Left cardiac atrium (tissue), 4 donors: Measurements from ENCODE around the gene DNAJB5. TPM values are rescaled to one million over a fixed set of nuclear protein-coding genes. Genes with fewer than 3 reads are reported as not detected.
A peak's percentile ranks its signal among the peaks of the same experiment; 100 is the strongest.
"Not testable (repeated sequence)": the region's sequence is repeated elsewhere in the genome, so short reads cannot be mapped to it uniquely, and the experiment has no call there.

Source experiments
- ATAC-seq, 2 donors: fragments of 200-7000 bp; cut with Tn5 transposase; one replicate each; pipeline ENCODE4 v1.9.1; 2020; ENCODE audit warnings: mild to moderate bottlenecking in 2 of 2, moderate library complexity in 2 of 2
- DNase-seq: peaks from one replicate; pipeline ENCODE4 v3.0.0-alpha.2; 2020
- intact Hi-C, 2 donors: fragments of 100-400 bp; cut with DNase I; formaldehyde crosslinking; loops; one replicate each; pipeline versions ENCODE4 v1.14.1 to v1.15.1; 2022 to 2023
- long read RNA-seq: library from polyadenylated mRNA; unstranded; transcript quantifications from one replicate; pipeline ENCODE4 v2.0.0, GENCODE V29; 2021
- total RNA-seq, 2 donors: library from RNA; stranded (reverse); fragmentation: NEBNext Ultra II Directional; extraction: Animal tissue kit (Norgen Biotek cat#: 25700); gene quantifications; one replicate each; pipeline ENCODE4 v1.2.1, GENCODE V29; 2021
- donor health status: DM: no; HTN: yes; CAD: no.
- donor health status: DM: no; HTN: yes; CAD: no; lungs with severe emphysema.
- donor health status: DM: yes; HTN: yes; CAD: no.
- donor health status: Dilated cardiomyopathy.

DNAJB5 gene
- 10 to 100 TPM; 31.2 to 67.7 TPM for total RNA-seq
- long read RNA-seq, full-length matches to known transcripts: 24 of 30 reads
- long read RNA-seq, partial matches to known transcripts: 3 of 30 reads
- long read RNA-seq, other reads (novel, unspliced or antisense): 3 of 30 reads

GRCh38 chr9:34989003-34989945 lies at the start of gene DNAJB5:
TSS of gene DNAJB5 (plus strand) at chr9:34989745. CDS start at chr9:34990631, 886 bp downstream.
- ATAC-seq: peak; percentile 85 to 87
- peak; percentile 99 for DNase-seq
- intact Hi-C loops: no loop called here

- peak in 1 of 2 donors; percentile 23 for ATAC-seq
- intact Hi-C loops, DNase-seq: not testable (repeated sequence)
Measured at GRCh38 chr9:34939989-34940388, 49.6 kb upstream of the DNAJB5 start.

DNA sequence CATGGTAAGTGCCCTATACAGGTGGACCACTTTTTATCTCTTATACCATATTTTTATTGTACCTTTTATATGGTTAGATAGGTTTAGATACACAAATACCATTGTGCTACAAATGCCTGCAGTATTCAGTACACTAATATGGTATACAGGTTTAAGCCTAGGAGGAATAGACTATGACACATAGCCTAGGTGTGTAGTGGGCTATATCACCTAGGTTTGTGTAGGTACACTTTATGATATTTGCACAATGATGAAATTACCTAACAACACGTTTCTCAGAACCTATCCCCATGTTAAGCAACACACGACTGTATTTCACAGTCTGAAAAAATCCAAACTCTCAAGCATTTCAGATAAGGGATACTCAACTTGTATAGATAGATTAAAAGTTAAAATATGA lies 41.1 kb upstream of the DNAJB5 start:
- DNase-seq: no peak
- ATAC-seq: no peak
- intact Hi-C loops: no loop called here

- no peak for ATAC-seq
- no peak for DNase-seq
- intact Hi-C loops: no loop called here
Measured at GRCh38 chr9:34954225-34954624, 35.3 kb upstream of the DNAJB5 start.

DNA sequence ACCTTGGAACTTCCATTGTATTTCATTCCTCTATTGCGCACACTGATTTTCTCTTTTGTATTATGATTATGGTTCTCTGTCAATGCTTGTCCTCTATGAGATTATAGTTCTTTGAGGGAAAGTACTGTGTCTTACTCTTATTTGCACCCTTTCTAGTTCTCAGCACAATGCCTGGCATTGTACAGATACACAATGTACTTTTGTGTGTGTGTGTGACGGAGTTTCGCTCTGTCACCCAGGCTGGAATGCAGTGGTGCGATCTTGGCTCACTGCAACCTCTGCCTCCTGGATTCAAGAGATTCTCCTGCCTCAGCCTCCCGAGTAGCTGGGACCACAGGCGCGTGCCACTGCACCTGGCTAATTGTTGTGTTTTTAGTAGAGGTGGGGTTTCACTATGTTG lies 33.5 kb upstream of the DNAJB5 start:
- DNase-seq, intact Hi-C loops, ATAC-seq: not testable (repeated sequence)

- intact Hi-C loops: no loop called here
- ATAC-seq (no peak), DNase-seq (no peak)
Measured at GRCh38 chr9:34956648-34957047, 32.9 kb upstream of the DNAJB5 start.

GRCh38 chr9:34957492-34958410 lies 31.8 kb upstream of the DNAJB5 start, which contains the start of gene PHF24:
TSS of gene PHF24 (plus strand) at chr9:34958285. CDS start at chr9:34971299, 13,014 bp downstream.
- DNase-seq (no peak), ATAC-seq (peak; percentile 79 to 81)
- intact Hi-C loops: no loop called here

- no peak for DNase-seq
- ATAC-seq: no peak
- intact Hi-C loops: no loop called here
Measured at GRCh38 chr9:34958411-34958982, 31.0 kb upstream of the DNAJB5 start.

DNA sequence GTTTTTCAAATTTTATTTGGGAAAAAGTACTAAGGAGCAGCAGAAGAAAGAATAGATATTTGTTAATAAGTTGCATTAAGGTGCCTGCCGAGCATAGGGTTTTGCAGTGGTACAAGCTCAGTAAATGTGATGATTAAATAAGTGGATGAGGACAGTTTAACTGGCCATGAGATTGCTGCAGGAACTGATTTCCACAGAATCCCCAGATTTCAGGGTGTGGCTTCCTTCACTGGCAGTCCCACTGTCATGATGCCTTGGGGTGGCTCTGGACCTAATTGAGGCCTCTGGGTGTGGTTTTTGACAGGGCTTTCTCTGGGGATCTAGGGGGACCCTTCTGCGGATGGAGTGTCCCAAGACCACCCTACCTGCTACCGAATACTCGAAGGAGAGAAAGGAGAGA lies 30.1 kb upstream of the DNAJB5 start:
- intact Hi-C loops: no loop called here
- ATAC-seq (no peak), DNase-seq (no peak)

DNA sequence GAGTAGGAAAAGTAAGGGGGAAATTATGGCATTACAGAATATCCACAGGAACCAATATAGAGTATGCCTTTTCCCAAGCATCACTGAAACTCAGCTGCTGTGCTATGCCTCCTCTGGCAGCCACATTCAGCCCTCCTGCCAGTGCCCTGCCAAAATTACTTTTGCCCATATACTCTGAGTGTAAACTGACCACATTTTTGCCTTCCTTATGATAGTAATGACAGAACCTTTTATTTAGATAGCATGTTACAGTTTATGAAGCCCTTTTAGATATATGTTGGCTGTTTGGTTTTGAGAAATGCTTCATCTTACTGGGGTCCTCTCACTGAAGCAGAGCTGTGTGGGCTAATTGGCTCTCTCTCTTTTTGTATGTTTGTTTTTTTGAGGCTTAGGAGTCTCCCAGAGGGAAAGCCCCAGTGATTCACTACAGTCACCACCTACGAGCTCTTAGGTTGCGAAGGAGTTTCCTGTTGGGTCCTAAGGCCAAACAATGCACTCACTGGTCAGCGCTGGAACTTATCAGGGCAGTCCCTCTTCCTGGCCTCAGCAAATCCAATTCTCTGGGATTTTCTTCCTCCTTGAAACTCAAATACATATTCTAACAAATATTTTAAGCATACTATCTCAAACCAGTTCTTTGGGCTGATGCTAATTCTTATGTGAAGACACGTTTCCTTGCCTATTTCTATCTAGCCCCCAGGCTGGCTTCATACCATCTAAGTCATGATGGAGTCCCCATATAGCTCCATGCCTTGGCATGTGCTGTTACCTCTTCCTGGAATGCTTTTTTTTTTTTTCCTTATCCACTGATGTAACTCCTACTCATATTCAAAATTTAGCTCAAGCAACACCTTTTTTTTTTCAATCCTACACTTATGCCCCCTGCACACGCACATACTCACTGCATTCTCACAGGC lies 27.7 kb upstream of the DNAJB5 start:
- DNase-seq: no peak
- intact Hi-C loops: no loop called here
- ATAC-seq: peak in 1 of 2 donors; percentile 91

GRCh38 chr9:34962546-34962945 lies 27.0 kb upstream of the DNAJB5 start:
- ATAC-seq: no peak
- DNase-seq: no peak
- intact Hi-C loops: no loop called here

- DNase-seq (no peak), ATAC-seq (no peak)
- intact Hi-C loops: no loop called here
Measured at GRCh38 chr9:34963552-34963951, 26.0 kb upstream of the DNAJB5 start.

GRCh38 chr9:34964458-34964857 lies 25.1 kb upstream of the DNAJB5 start:
- ATAC-seq: no peak
- intact Hi-C loops: no loop called here
- no peak for DNase-seq

DNA sequence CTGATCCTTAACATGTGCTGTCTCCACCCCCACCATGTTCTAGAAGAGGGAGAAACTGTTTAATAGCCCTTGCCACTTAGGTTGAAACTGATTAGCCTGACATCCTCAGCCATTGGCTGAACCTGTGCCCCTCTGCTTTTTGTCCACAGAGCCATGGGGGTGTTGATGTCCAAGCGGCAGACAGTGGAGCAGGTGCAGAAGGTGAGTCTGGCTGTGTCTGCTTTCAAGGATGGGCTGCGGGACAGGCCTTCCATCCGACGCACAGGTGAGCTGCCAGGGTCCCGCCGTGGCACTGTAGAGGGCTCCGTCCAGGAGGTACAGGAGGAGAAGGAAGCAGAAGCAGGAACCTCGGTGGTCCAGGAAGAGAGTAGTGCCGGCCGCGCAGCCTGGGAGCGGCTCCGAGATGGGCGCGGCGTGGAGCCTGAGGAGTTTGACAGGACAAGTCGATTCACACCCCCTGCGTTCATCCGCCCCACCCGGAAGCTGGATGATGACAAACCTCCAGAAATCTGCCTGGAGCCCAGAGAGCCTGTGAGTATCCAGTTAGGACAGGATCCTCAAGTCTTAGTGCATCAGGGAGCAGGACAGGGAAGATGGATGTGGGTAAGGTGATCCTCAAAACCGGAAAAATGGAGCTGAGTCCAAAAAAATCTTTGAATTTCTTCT lies 18.3 kb upstream of the DNAJB5 start:
- DNase-seq (no peak), ATAC-seq (no peak)
- intact Hi-C loops: no loop called here

GRCh38 chr9:34974664-34975063 lies 14.9 kb upstream of the DNAJB5 start:
- ATAC-seq (no peak), DNase-seq (no peak)
- intact Hi-C loops: no loop called here

- intact Hi-C loops: no loop called here
- ATAC-seq (no peak), DNase-seq (no peak)
Measured at GRCh38 chr9:34976441-34976840, 13.1 kb upstream of the DNAJB5 start.

- ATAC-seq: no peak
- intact Hi-C loops: no loop called here
- no peak for DNase-seq
Measured at GRCh38 chr9:34976992-34977391, 12.6 kb upstream of the DNAJB5 start.
